Measurements from ENCODE around the gene SLC17A9.

SLC17A9 gene

GRCh38 chr20:62993856-62994494 is 41.5 kb downstream of the SLC17A9 start:
- no peak overlapping the region for H3K27ac ChIP-seq
- TF ChIP-seq CTCF (IDR thresholded peaks at IDR 0.05): no peak
- TF ChIP-seq ZFX (IDR thresholded peaks at IDR 0.05; ENCODE audit: borderline replicate concordance): no peak

GRCh38 chr20:62994869-62995281 is 42.4 kb downstream of the SLC17A9 start:
- TF ChIP-seq ZFX (IDR thresholded peaks at IDR 0.05; ENCODE audit: borderline replicate concordance) (no peak), CTCF (IDR thresholded peaks at IDR 0.05) (no peak)
- H3K27ac ChIP-seq: no peak overlapping the region

- no peak overlapping the region for H3K27ac ChIP-seq
- TF ChIP-seq ZFX (IDR thresholded peaks at IDR 0.05; ENCODE audit: borderline replicate concordance): no peak
- TF ChIP-seq CTCF (IDR thresholded peaks at IDR 0.05): no peak
Observed at GRCh38 chr20:62995481-62995880, 43.0 kb downstream of the SLC17A9 start.

GRCh38 chr20:62995898-62996595 is 43.5 kb downstream of the SLC17A9 start:
- TF ChIP-seq ZFX (IDR thresholded peaks at IDR 0.05; ENCODE audit: borderline replicate concordance) (no peak), CTCF (IDR thresholded peaks at IDR 0.05) (no peak)
- H3K27ac ChIP-seq: no peak overlapping the region

- TF ChIP-seq ZFX (IDR thresholded peaks at IDR 0.05; ENCODE audit: borderline replicate concordance): no peak
- no peak for TF ChIP-seq CTCF (IDR thresholded peaks at IDR 0.05)
- H3K27ac ChIP-seq: no peak overlapping the region
Observed at GRCh38 chr20:62996596-62996982, 44.1 kb downstream of the SLC17A9 start.

GRCh38 chr20:62997417-62998035 is 45.0 kb downstream of the SLC17A9 start:
- no peak for TF ChIP-seq ZFX (IDR thresholded peaks at IDR 0.05; ENCODE audit: borderline replicate concordance)
- TF ChIP-seq CTCF (IDR thresholded peaks at IDR 0.05): no peak
- no peak overlapping the region for H3K27ac ChIP-seq

GRCh38 chr20:62998449-62998848 is 45.9 kb downstream of the SLC17A9 start:
- no peak for TF ChIP-seq CTCF (IDR thresholded peaks at IDR 0.05)
- no peak for TF ChIP-seq ZFX (IDR thresholded peaks at IDR 0.05; ENCODE audit: borderline replicate concordance)
- no peak overlapping the region for H3K27ac ChIP-seq
